Fibroblast of lung (primary cell): ENCODE data around the gene D2HGDH.

Source experiments
- CTCF ChIP-seq, 2 donors: IDR thresholded peaks in 1 of 2; conservative IDR thresholded peaks in 1 of 2; 1 replicate in 1 of 2; 2 replicates in 1 of 2; pipeline ENCODE4 v1.5.1; 2011 to 2012; ENCODE audit warnings: low read length in 2 of 2, control low read depth in 1 of 2, inconsistent platforms in 1 of 2, low read depth in 1 of 2, mild to moderate bottlenecking in 1 of 2
- EZH2 ChIP-seq: IDR thresholded peaks from 2 replicates; pipeline ENCODE4 v1.5.1; 2012; ENCODE audit warnings: low read length, control low read depth, mild to moderate bottlenecking; ENCODE audit errors: missing control alignments

GRCh38 chr2:241796209-241796608 lies 61.8 kb downstream of the D2HGDH start:
- TF ChIP-seq CTCF (conservative IDR thresholded peaks at IDR 0.05 in 1 of 2, IDR thresholded peaks at IDR 0.05 in 1 of 2; ENCODE audit: low read depth in 1 of 2, low read length in 2 of 2), result no peak
- TF ChIP-seq EZH2, result no peak
